NCI-H526 (cell line): ENCODE results near the gene DOLPP1.

Source experiments
- DNase-seq, 2 experiments: peaks; one replicate each; lab custom pipeline; 2025; lab: John Stamatoyannopoulos, UW

DOLPP1 gene

DNA sequence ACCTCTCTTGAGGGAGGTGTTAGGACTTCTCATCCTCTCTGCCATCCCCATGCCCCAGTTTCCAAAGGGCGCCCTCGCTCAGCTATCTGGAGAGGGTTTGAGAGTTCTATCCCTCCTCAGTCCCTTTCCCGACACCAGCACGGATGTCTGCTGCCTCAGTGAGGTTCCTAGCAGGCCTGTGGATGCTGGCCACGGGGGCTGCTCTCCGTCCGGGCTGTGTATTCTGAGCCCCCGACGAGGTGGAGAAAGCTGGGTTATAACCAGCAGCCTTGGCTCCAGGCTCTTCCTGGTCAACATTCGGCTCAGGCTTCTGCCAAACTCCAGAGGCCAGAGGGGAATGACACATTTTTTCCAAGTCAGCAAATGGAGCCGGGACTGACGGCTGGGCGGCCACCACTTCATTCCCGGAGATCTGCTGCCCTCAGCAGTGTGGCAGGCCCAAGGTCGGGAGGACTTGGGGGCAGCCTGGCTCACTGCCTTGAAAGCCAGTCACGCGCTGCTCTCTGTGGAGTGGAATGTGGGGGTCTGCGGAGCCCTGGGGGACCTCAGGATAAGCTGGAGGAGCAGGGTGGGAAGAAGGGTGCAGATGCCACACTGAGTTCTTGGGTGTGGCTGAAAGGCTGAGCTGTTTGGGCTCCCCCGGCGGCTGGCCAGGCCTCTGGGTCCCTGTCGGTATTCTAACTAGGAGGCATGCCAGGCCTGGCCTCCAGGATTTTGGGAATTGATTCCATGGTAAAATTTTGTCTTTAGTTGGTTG lies 57.7 kb downstream of the DOLPP1 start:
- no peak for DNase-seq

DNA sequence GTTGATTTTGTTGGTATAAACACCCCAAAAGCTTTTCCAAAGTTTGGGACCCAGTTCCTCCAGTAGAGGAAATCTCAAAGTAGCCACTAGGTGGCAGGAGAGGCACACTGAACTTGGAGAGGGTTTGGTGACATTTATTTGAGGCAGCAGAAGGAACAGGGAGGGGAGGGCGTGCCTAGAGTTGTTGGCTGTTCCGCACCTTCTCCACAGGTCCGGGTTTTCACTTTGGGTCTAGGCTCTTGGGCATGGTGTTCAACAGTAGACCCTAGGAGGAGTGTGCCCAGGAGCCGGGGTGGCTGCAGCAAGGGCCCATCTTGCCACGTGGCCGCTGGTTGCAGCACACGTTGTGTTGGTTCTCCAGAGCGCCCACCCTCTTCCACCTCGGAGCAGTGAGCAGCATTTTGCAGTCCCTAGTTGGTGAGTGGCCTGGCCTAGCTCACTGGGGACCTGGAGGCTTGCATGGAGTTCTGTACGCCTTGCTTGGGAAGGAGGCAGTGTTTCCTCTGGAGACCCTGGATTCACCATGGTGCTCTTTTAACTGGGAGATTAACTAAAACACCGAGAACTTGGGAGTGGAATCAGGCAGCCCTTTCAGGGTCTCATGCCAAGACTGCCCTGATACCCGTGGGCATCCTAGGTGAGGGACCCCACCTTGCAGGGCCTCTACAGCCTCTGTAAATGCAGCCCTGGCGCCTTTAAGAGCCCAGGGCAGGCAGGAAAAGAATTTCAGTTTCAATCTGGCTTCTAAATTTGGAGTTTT lies 58.5 kb downstream of the DOLPP1 start:
- DNase-seq, result peak; percentile 52 to 79

DNA sequence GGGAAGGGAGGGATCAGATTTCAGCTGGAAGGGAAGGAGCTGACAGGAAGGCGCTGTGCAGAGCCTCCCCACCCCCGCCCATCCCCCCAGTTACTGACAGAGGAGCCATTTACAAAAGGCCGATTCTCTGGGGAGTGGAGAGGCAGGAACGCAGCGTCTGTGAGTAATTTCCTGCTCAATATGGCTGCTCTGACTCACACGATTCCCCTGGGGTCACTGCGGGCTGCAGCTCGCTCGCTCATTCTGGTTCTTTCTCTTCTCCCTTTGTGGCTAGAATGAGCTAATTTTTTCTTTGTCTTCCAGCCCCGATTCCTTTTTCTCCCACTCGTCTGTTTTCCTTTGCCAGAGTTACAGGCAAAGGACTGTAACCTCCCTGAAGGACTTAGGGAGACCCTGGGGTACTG lies 59.1 kb downstream of the DOLPP1 start:
- DNase-seq, result peak; percentile 89 to 92
